ENCODE results near the gene LYVE1. TPM values are rescaled to one million over a fixed set of nuclear protein-coding genes. Genes with fewer than 3 reads are reported as not detected.

LYVE1 gene
- total RNA-seq, 1 donor from 2014 or later = 49.6 TPM

DNA sequence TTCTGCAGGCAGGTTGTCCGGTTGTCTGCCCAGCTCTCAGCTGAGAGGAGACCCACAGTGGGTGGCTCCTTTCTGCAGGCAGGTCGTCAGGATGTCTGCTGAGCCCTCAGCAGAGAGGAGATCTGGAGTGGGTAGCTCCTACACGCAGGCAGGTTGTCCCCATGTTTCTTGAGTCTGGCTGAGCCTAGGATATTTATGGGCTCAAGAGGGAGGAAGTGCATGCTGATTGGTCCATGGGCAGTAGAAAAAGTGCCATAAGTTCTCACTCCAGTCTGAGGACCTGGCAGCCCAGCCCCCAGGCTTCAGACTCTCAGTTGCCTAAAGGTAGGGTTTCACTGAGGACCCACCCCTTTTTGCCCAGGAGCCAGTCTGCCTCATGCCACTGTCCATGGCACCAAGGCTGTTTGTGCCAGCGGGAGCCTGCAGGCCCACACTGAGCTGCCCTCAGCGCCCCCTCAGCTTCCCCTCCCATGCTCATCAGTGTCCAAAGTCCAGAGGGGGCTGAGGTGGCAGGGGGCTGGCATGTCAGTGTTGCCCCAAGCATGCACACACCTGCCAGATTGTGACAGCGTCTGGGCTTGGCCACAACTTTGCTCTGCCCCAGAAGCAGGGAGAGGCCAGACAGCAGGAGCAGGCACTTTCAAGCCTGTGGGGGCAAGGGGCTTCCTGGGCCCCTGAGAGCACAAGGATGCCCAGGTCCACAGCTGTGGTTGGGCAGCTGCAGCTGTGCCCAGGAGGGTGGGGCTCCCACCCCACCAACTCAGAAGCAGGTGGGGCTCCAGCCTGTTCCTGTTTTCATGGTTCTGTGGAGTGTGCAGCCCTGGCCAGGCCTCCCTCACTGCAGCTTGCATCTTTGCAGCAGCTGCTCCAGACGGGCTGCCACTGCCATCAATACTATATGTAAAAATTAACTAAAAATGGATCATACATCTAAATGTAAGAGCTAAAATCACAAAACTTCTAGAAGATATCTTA, 23.7 kb downstream of the LYVE1 start:
- no peaks in the 10 kb centered on the region for H3K9me3 ChIP-seq (ENCODE audit: control insufficient read depth in 3 of 3, low read length in 3 of 3)
- no peak overlapping the region for H3K4me3 ChIP-seq (ENCODE audit: low read length in 3 of 3)
- no peaks in the 10 kb centered on the region for H3K36me3 ChIP-seq (ENCODE audit: control insufficient read depth in 3 of 3, insufficient read depth in 3 of 3, low read length in 3 of 3)
- no peak overlapping the region for H3K27ac ChIP-seq (ENCODE audit: low read depth, low read length)
- peaks cover 6 to 13% (median 7%) of the 10 kb centered on the region in 3 donors for H3K4me1 ChIP-seq (ENCODE audit: control insufficient read depth in 3 of 3, insufficient read depth in 3 of 3, low read length in 3 of 3)
- H3K9ac ChIP-seq (ENCODE audit: low read depth in 1 of 3, low read length in 3 of 3) = no peak overlapping the region
- H3K27me3 ChIP-seq (ENCODE audit: control insufficient read depth in 3 of 3, insufficient read depth in 3 of 3, low read length in 3 of 3) = no peaks in the 10 kb centered on the region

DNA sequence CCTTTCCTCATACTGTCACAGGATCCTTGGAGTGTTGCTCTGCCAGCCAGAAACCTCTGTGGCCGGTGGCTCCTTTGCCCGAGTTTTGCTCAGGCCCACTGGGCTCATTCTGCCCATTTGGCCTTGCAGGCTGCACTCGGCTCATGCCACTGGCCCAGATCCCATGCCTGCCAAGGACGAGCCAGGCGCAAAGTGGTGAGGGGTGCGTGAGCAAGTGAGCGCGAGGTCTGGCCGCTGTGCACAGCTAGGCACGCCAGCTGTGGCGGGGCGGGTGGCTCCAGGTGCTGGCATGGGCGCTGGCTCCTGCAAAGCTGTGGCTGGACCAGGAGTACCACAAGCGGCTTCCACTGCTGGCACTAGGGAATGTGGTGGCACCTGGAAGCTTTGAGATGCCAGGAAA, 24.7 kb downstream of the LYVE1 start:
- Histone ChIP-seq H3K27ac (ENCODE audit: low read depth, low read length) (no peak overlapping the region), H3K9me3 (ENCODE audit: control insufficient read depth in 3 of 3, low read length in 3 of 3) (no peaks in the 10 kb centered on the region), H3K36me3 (ENCODE audit: control insufficient read depth in 3 of 3, insufficient read depth in 3 of 3, low read length in 3 of 3) (no peaks in the 10 kb centered on the region), H3K4me1 (ENCODE audit: control insufficient read depth in 3 of 3, insufficient read depth in 3 of 3, low read length in 3 of 3) (peaks cover 7 to 15% (median 7%) of the 10 kb centered on the region in 3 donors), H3K4me3 (ENCODE audit: low read length in 3 of 3) (no peak overlapping the region), H3K9ac (ENCODE audit: low read depth in 1 of 3, low read length in 3 of 3) (no peak overlapping the region), H3K27me3 (ENCODE audit: control insufficient read depth in 3 of 3, insufficient read depth in 3 of 3, low read length in 3 of 3) (no peaks in the 10 kb centered on the region)

DNA sequence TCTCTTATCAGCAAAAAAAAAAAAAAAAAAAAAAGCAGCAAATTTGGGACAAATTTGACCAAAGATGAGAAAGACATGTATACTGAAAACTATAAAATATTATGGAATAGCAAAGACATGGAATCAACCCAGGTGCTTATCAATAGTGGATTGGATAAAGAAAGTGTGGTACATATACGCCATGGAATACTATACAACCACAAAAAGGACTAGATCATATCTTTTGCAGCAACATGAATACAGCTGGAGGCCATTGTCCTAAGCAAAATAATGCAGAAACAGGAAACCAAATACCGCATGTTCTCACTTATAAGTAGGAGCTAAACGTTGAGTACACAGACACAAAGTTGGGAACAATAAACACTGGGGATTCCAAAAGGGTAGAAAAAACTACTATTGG, 25.7 kb downstream of the LYVE1 start:
- Histone ChIP-seq H3K9ac (ENCODE audit: low read depth in 1 of 3, low read length in 3 of 3) (no peak overlapping the region), H3K4me1 (ENCODE audit: control insufficient read depth in 3 of 3, insufficient read depth in 3 of 3, low read length in 3 of 3) (peaks cover 7 to 15% (median 7%) of the 10 kb centered on the region in 3 donors), H3K36me3 (ENCODE audit: control insufficient read depth in 3 of 3, insufficient read depth in 3 of 3, low read length in 3 of 3) (no peaks in the 10 kb centered on the region), H3K4me3 (ENCODE audit: low read length in 3 of 3) (no peak overlapping the region), H3K27ac (ENCODE audit: low read depth, low read length) (no peak overlapping the region), H3K27me3 (ENCODE audit: control insufficient read depth in 3 of 3, insufficient read depth in 3 of 3, low read length in 3 of 3) (no peaks in the 10 kb centered on the region), H3K9me3 (ENCODE audit: control insufficient read depth in 3 of 3, low read length in 3 of 3) (no peaks in the 10 kb centered on the region)

DNA sequence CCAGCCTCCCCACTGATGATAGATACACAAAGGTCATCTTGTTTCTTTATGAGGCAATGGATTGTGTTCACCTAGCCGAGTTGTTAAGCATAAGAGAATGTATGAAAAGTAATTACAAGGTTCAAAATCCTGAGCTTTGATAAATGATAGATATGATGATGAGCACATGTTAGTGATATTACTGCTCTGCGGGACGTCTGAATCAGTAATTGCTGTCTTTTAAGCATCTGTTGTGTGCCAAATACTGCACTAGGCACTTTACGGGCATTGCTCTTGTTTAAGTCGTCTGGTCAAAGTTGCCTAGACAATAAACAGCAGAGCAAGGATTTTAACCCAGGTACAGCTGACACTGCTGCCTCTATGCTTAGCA, 26.9 kb downstream of the LYVE1 start:
- no peaks in the 10 kb centered on the region for H3K36me3 ChIP-seq (ENCODE audit: control insufficient read depth in 3 of 3, insufficient read depth in 3 of 3, low read length in 3 of 3)
- peaks cover 7 to 15% (median 7%) of the 10 kb centered on the region in 3 donors for H3K4me1 ChIP-seq (ENCODE audit: control insufficient read depth in 3 of 3, insufficient read depth in 3 of 3, low read length in 3 of 3)
- no peaks in the 10 kb centered on the region for H3K27me3 ChIP-seq (ENCODE audit: control insufficient read depth in 3 of 3, insufficient read depth in 3 of 3, low read length in 3 of 3)
- H3K9ac ChIP-seq (ENCODE audit: low read depth in 1 of 3, low read length in 3 of 3) = peak overlapping the region in 1 of 3 donors; percentile 42
- H3K9me3 ChIP-seq (ENCODE audit: control insufficient read depth in 3 of 3, low read length in 3 of 3) = no peaks in the 10 kb centered on the region
- peak overlapping the region; percentile 82 to 88 (median 87) for H3K4me3 ChIP-seq (ENCODE audit: low read length in 3 of 3)
- peak overlapping the region; percentile 85 for H3K27ac ChIP-seq (ENCODE audit: low read depth, low read length)

DNA sequence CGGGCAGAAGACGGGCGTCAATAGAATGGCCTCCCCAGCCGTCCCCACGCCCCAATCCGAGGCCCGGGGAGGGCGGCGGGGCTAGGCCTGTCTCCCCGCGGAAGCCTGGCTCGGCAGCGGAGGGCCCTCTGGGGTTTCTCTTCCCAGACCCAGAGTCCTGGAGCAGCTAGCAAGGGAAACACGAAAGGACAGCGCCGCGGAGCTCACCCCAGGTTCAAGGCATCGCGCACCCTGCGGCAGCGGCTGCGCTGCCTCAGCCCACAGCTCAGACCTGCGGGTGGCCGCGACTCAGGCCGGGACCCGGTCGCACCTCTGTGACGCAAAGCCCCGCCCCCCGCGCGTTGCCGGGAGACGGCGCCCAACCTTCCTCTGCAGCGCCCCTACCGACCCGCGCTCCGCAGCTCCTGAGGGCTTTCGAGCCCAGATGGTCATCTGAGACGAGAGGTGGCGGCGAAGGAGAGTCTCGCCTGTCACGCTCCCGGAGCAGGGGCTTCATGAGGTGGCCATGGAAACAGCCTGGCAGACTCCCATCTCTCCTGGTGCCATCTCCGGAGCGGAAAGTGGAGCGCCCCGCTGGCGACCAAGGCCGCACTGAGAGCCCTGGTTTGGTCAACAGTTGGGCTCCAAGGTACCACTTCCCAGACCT, 27.4 kb downstream of the LYVE1 start, which contains the start of gene RNF141:
TSS of gene RNF141 (minus strand) at position 273 of the 646 bp plus-strand sequence. CDS start 7,029 bp downstream, outside the sequence.
- Histone ChIP-seq H3K27ac (ENCODE audit: low read depth, low read length) (peak within 1 kb of the TSS; percentile 85), H3K27me3 (ENCODE audit: control insufficient read depth in 3 of 3, insufficient read depth in 3 of 3, low read length in 3 of 3) (no peaks in the 10 kb centered on the region)

DNA sequence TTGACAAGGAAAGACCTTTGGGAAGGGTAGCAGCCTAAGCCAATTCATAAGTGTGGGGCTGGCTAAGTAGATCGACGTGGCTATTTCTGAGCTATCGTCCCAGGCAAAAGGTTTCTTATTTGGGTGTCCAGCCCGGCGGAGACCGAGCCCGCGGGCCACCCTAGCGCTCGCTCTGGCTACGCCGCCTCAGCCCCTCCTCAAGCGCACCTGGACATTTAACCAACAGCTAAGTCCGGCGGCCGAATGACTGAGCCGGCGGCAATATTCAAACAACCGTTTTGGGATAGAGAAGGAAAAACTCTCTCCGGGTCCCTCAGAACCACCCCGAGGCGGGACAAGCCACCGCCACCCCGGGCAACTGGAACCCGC, 27.9 kb downstream of the LYVE1 start:
- H3K4me3 ChIP-seq (ENCODE audit: low read length in 3 of 3) = peak overlapping the region; percentile 82 to 88 (median 87)
- H3K27ac ChIP-seq (ENCODE audit: low read depth, low read length) = peak overlapping the region; percentile 85
- H3K9me3 ChIP-seq (ENCODE audit: control insufficient read depth in 3 of 3, low read length in 3 of 3) = no peaks in the 10 kb centered on the region
- no peaks in the 10 kb centered on the region for H3K27me3 ChIP-seq (ENCODE audit: control insufficient read depth in 3 of 3, insufficient read depth in 3 of 3, low read length in 3 of 3)
- H3K36me3 ChIP-seq (ENCODE audit: control insufficient read depth in 3 of 3, insufficient read depth in 3 of 3, low read length in 3 of 3) = no peaks in the 10 kb centered on the region
- H3K9ac ChIP-seq (ENCODE audit: low read depth in 1 of 3, low read length in 3 of 3) = peak overlapping the region; percentile 83 to 89 (median 89)
- peaks cover 7 to 15% (median 9%) of the 10 kb centered on the region in 3 donors for H3K4me1 ChIP-seq (ENCODE audit: control insufficient read depth in 3 of 3, insufficient read depth in 3 of 3, low read length in 3 of 3)

More for the DNA sequence above, 27.4 kb downstream of the LYVE1 start, which contains the start of gene RNF141:
- Histone ChIP-seq H3K4me1 (ENCODE audit: control insufficient read depth in 3 of 3, insufficient read depth in 3 of 3, low read length in 3 of 3) (peaks cover 7 to 15% (median 7%) of the 10 kb centered on the region in 3 donors), H3K4me3 (ENCODE audit: low read length in 3 of 3) (peak within 1 kb of the TSS; percentile 82 to 88 (median 87)), H3K9ac (ENCODE audit: low read depth in 1 of 3, low read length in 3 of 3) (peak within 1 kb of the TSS; percentile 83 to 89 (median 89)), H3K36me3 (ENCODE audit: control insufficient read depth in 3 of 3, insufficient read depth in 3 of 3, low read length in 3 of 3) (no peaks in the 10 kb centered on the region), H3K9me3 (ENCODE audit: control insufficient read depth in 3 of 3, low read length in 3 of 3) (no peaks in the 10 kb centered on the region)

DNA sequence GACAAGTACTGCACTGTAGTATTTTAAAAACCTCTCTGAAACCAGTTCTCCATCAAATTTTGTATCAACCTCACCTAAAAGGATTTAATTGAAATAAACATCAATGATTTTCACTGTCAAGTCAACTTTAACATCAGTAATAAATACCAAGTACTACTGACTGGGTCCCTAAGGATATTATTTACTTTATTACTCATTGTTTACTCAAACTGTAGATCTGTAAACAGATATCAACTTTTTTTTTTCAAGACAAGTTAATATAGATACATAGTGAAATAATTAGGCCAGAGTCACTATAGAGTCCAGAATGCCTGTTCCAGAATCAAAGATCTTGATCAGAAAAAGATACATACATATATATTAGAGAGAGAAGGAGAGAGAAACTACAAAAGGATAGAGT, 29.1 kb downstream of the LYVE1 start:
- no peak overlapping the region for H3K27ac ChIP-seq (ENCODE audit: low read depth, low read length)
- H3K9ac ChIP-seq (ENCODE audit: low read depth in 1 of 3, low read length in 3 of 3) = no peak overlapping the region
- no peaks in the 10 kb centered on the region for H3K9me3 ChIP-seq (ENCODE audit: control insufficient read depth in 3 of 3, low read length in 3 of 3)
- no peak overlapping the region for H3K4me3 ChIP-seq (ENCODE audit: low read length in 3 of 3)
- peaks cover 7 to 15% (median 9%) of the 10 kb centered on the region in 3 donors for H3K4me1 ChIP-seq (ENCODE audit: control insufficient read depth in 3 of 3, insufficient read depth in 3 of 3, low read length in 3 of 3)
- no peaks in the 10 kb centered on the region for H3K27me3 ChIP-seq (ENCODE audit: control insufficient read depth in 3 of 3, insufficient read depth in 3 of 3, low read length in 3 of 3)
- no peaks in the 10 kb centered on the region for H3K36me3 ChIP-seq (ENCODE audit: control insufficient read depth in 3 of 3, insufficient read depth in 3 of 3, low read length in 3 of 3)

DNA sequence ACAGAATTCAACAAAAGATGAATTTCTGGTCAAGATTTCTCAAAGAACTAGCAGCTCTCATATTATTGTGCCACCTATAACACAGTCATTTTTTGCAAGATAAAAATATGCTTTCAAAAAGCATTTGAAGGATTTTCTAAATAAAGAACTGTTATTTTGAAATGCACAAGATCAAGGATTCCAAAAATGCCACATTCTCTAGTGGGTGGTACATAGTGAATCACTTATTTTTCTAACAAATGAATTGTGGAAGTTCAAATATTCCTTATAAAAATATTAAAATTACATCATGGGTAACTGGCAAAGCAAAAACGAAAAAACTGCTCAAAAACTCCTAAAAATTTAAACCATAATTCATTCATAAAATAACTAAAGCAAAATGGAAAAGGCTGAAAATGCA, 29.5 kb downstream of the LYVE1 start:
- no peaks in the 10 kb centered on the region for H3K9me3 ChIP-seq (ENCODE audit: control insufficient read depth in 3 of 3, low read length in 3 of 3)
- H3K4me3 ChIP-seq (ENCODE audit: low read length in 3 of 3) = no peak overlapping the region
- H3K27ac ChIP-seq (ENCODE audit: low read depth, low read length) = no peak overlapping the region
- H3K36me3 ChIP-seq (ENCODE audit: control insufficient read depth in 3 of 3, insufficient read depth in 3 of 3, low read length in 3 of 3) = no peaks in the 10 kb centered on the region
- H3K9ac ChIP-seq (ENCODE audit: low read depth in 1 of 3, low read length in 3 of 3) = no peak overlapping the region
- H3K4me1 ChIP-seq (ENCODE audit: control insufficient read depth in 3 of 3, insufficient read depth in 3 of 3, low read length in 3 of 3) = peaks cover 7 to 15% (median 9%) of the 10 kb centered on the region in 3 donors
- no peaks in the 10 kb centered on the region for H3K27me3 ChIP-seq (ENCODE audit: control insufficient read depth in 3 of 3, insufficient read depth in 3 of 3, low read length in 3 of 3)

DNA sequence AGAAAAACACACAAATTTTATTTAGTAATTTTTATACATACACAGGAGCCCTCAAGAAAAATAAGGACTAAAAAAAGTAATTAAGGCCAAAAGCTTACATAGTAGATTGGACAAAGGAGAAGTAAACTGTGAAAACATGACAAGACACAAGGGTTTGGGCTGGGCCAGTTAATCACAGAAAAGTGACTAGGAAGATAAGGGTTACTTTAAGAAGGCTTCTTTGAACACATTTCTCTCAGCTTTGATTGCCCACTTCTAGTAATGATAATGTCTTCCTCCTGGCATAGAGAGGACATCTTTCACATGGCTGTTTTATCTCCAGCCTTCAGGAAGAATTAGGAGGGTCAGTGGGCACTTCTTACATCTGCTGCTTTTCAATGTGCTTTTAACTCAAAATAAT, 30.9 kb downstream of the LYVE1 start:
- no peak overlapping the region for H3K27ac ChIP-seq (ENCODE audit: low read depth, low read length)
- no peaks in the 10 kb centered on the region for H3K9me3 ChIP-seq (ENCODE audit: control insufficient read depth in 3 of 3, low read length in 3 of 3)
- peaks cover 7 to 15% (median 9%) of the 10 kb centered on the region in 3 donors for H3K4me1 ChIP-seq (ENCODE audit: control insufficient read depth in 3 of 3, insufficient read depth in 3 of 3, low read length in 3 of 3)
- no peak overlapping the region for H3K4me3 ChIP-seq (ENCODE audit: low read length in 3 of 3)
- H3K9ac ChIP-seq (ENCODE audit: low read depth in 1 of 3, low read length in 3 of 3) = no peak overlapping the region
- H3K36me3 ChIP-seq (ENCODE audit: control insufficient read depth in 3 of 3, insufficient read depth in 3 of 3, low read length in 3 of 3) = peaks cover 0 to 3% (median 2%) of the 10 kb centered on the region in 3 donors
- H3K27me3 ChIP-seq (ENCODE audit: control insufficient read depth in 3 of 3, insufficient read depth in 3 of 3, low read length in 3 of 3) = no peaks in the 10 kb centered on the region

DNA sequence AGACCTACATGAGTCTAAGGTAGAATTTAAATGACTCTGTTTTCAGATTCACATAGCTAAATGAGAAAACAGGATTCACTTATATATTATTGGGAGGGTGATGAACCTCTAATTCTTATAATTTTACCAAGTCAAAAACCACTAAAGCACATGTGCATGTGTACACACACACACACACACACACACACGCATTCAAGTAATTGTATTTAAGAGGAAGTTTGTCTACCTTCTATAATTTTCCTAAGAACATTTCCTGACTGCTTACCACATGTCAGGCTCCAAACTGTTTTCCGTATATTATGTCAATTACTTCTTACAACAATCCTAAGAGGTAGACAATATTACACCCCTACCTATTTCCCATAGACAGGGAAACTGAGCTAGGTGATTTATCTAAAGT, 34.1 kb downstream of the LYVE1 start:
- Histone ChIP-seq H3K4me3 (ENCODE audit: low read length in 3 of 3) (no peak overlapping the region), H3K9me3 (ENCODE audit: control insufficient read depth in 3 of 3, low read length in 3 of 3) (no peaks in the 10 kb centered on the region), H3K27me3 (ENCODE audit: control insufficient read depth in 3 of 3, insufficient read depth in 3 of 3, low read length in 3 of 3) (no peaks in the 10 kb centered on the region), H3K27ac (ENCODE audit: low read depth, low read length) (no peak overlapping the region), H3K9ac (ENCODE audit: low read depth in 1 of 3, low read length in 3 of 3) (no peak overlapping the region), H3K4me1 (ENCODE audit: control insufficient read depth in 3 of 3, insufficient read depth in 3 of 3, low read length in 3 of 3) (peaks cover 0 to 2% (median 0%) of the 10 kb centered on the region in 3 donors), H3K36me3 (ENCODE audit: control insufficient read depth in 3 of 3, insufficient read depth in 3 of 3, low read length in 3 of 3) (peaks cover 2 to 16% (median 4%) of the 10 kb centered on the region in 3 donors)

All from skeletal muscle tissue (tissue), 4 donors.